Neural progenitor cell (in vitro differentiated cells): Measurements from ENCODE around the gene KRTAP5-1. TPM values are rescaled to one million over a fixed set of nuclear protein-coding genes. Genes with fewer than 3 reads are reported as not detected.
A peak's percentile ranks its signal among the peaks of the same experiment; 100 is the strongest.
"Not testable (repeated sequence)": the region's sequence is repeated elsewhere in the genome, so short reads cannot be mapped to it uniquely, and the experiment has no call there.

Experiments
- DNase-seq: peaks from one replicate; pipeline ENCODE4 v3.0.0-alpha.2; 2016; ENCODE audit warnings: low spot score
- H2AFZ ChIP-seq: fragments of 200-600 bp; sonication (generic); replicated peaks from 2 replicates; pipeline ENCODE4 v1.6.1; 2016; ENCODE audit warnings: antibody characterized with exemption
- H3F3A ChIP-seq: fragments of 200-600 bp; sonication (generic); 2 replicates; pipeline ENCODE4 v1.6.1; 2016; ENCODE audit warnings: antibody characterized with exemption, low read depth
- H3K27ac ChIP-seq: fragments of 200-600 bp; sonication (generic); 2 replicates; pipeline ENCODE4 v1.5.1; 2016; ENCODE audit warnings: mild to moderate bottlenecking
- H3K27me3 ChIP-seq: fragments of 200-600 bp; sonication (generic); 2 replicates; pipeline ENCODE4 v1.6.1; 2016; ENCODE audit warnings: mild to moderate bottlenecking, moderate library complexity
- H3K36me3 ChIP-seq: fragments of 200-600 bp; sonication (generic); 2 replicates; pipeline ENCODE4 v1.5.1; 2016
- H3K4me1 ChIP-seq: fragments of 200-600 bp; sonication (generic); 2 replicates; pipeline ENCODE4 v1.6.1; 2016; ENCODE audit warnings: mixed run types
- H3K4me2 ChIP-seq: fragments of 200-600 bp; sonication (generic); 2 replicates; pipeline ENCODE4 v1.6.1; 2016
- H3K4me3 ChIP-seq: fragments of 200-600 bp; sonication (generic); 2 replicates; pipeline ENCODE4 v1.5.1; 2016
- H3K79me2 ChIP-seq: fragments of 200-600 bp; sonication (generic); 2 replicates; pipeline ENCODE4 v1.6.1; 2016; ENCODE audit warnings: low read depth
- H3K9ac ChIP-seq: fragments of 200-600 bp; sonication (generic); 2 replicates; pipeline ENCODE4 v1.6.1; 2016
- H3K9me3 ChIP-seq: fragments of 200-600 bp; sonication (generic); 2 replicates; pipeline ENCODE4 v1.5.1; 2016; ENCODE audit warnings: low read depth
- H4K20me1 ChIP-seq: fragments of 200-600 bp; sonication (generic); 2 replicates; pipeline ENCODE4 v1.6.1; 2016; ENCODE audit warnings: low read depth
- H3K27ac Mint-ChIP-seq: 3 replicates; pipeline ENCODE4 v1.8.0; 2021; ENCODE audit warnings: mixed read lengths
- H3K27me3 Mint-ChIP-seq: 2 replicates; pipeline ENCODE4 v1.8.0; 2022; ENCODE audit warnings: low read depth, mild to moderate bottlenecking, inconsistent platforms, moderate library complexity, mixed read lengths; ENCODE audit not compliant: insufficient read depth
- H3K36me3 Mint-ChIP-seq: 3 replicates; pipeline ENCODE4 v1.8.0; 2021; ENCODE audit warnings: mixed read lengths
- H3K4me1 Mint-ChIP-seq: 3 replicates; pipeline ENCODE4 v1.8.0; 2021; ENCODE audit warnings: mixed read lengths
- H3K4me3 Mint-ChIP-seq: 3 replicates; pipeline ENCODE4 v1.8.0; 2021; ENCODE audit warnings: mild to moderate bottlenecking, moderate library complexity, mixed read lengths
- H3K9me3 Mint-ChIP-seq: 3 replicates; pipeline ENCODE4 v1.8.0; 2020; ENCODE audit warnings: mixed read lengths
- EZH2 ChIP-seq: fragments of 200-600 bp; sonication (generic); IDR thresholded peaks from 2 replicates; pipeline ENCODE4 v1.6.1; 2017; ENCODE audit warnings: antibody characterized with exemption, mild to moderate bottlenecking, moderate library complexity
- EZH2phosphoT487 ChIP-seq: fragments of 200-600 bp; sonication (generic); IDR thresholded peaks from 2 replicates; pipeline ENCODE4 v1.6.1; 2017; ENCODE audit warnings: antibody characterized with exemption
- total RNA-seq: library from RNA; depleted of rRNA; stranded (reverse); fragments of >200 nt; gene quantifications from 2 replicates; pipeline ENCODE4 v1.2.3, GENCODE V29; 2015; ENCODE audit warnings: low replicate concordance
- TF ChIP-seq, protein P1 (sequence below): fragments of 200-600 bp; sonication (generic); IDR thresholded peaks from 2 replicates; pipeline ENCODE4 v1.5.1; 2017; ENCODE audit warnings: antibody characterized with exemption, mild to moderate bottlenecking

Gene KRTAP5-1
- total RNA-seq, 1 donor from 2014 or later = not detected

DNA sequence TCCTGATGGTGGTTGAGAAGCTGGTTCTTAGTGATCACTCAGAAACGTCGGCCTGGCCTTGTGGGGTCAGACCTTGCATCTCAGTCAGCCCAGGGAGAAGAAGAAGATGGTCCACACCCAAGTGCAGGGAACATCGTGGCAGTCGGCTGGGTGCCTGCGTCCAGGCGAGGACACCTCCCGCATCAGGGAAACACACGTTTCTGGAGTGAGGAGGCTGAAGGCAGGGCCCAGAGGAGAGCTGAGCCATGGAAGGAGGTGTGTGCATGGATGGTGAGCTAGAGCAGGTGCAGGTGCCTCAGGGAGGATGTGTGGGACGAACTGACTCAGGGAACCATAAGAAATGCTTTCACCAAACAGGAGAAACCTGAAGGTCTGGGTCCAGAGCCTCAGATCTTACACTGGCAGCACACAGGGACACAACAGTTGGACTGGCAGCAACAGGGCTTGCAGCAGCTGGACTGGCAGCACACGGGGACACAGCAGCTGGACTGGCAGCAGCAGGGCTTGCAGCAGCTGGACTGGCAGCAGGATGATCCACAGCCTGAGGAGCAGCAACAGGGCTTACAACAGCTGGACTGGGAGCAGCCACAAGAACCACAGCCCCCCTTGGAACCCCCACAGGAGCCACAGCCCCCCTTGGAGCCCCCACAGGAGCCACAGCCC lies 12.4 kb upstream of the KRTAP5-1 start:
- Mint-ChIP-seq H3K4me3 (no peak overlapping the region), H3K27me3 (peaks cover 24% of the 10 kb centered on the region), H3K36me3 (no peaks in the 10 kb centered on the region), H3K9me3 (peaks cover 3% of the 10 kb centered on the region), H3K4me1 (peaks cover 20% of the 10 kb centered on the region), H3K27ac (no peak overlapping the region)
- H3K4me3 ChIP-seq = no peak overlapping the region
- no peaks in the 10 kb centered on the region for H4K20me1 ChIP-seq
- H3K4me1 ChIP-seq = no peaks in the 10 kb centered on the region
- no peaks in the 10 kb centered on the region for H3K9me3 ChIP-seq
- H3K4me2 ChIP-seq = no peak overlapping the region
- no peak overlapping the region for H2AFZ ChIP-seq
- no peaks in the 10 kb centered on the region for H3K79me2 ChIP-seq
- no peaks in the 10 kb centered on the region for H3K36me3 ChIP-seq
- H3K27ac ChIP-seq = no peak overlapping the region
- peaks cover 79% of the 10 kb centered on the region for H3K27me3 ChIP-seq
- no peak for TF ChIP-seq EZH2
- TF ChIP-seq, protein P1, sequence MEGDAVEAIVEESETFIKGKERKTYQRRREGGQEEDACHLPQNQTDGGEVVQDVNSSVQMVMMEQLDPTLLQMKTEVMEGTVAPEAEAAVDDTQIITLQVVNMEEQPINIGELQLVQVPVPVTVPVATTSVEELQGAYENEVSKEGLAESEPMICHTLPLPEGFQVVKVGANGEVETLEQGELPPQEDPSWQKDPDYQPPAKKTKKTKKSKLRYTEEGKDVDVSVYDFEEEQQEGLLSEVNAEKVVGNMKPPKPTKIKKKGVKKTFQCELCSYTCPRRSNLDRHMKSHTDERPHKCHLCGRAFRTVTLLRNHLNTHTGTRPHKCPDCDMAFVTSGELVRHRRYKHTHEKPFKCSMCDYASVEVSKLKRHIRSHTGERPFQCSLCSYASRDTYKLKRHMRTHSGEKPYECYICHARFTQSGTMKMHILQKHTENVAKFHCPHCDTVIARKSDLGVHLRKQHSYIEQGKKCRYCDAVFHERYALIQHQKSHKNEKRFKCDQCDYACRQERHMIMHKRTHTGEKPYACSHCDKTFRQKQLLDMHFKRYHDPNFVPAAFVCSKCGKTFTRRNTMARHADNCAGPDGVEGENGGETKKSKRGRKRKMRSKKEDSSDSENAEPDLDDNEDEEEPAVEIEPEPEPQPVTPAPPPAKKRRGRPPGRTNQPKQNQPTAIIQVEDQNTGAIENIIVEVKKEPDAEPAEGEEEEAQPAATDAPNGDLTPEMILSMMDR = no peak
- TF ChIP-seq EZH2phosphoT487 = no peak
- H3K9ac ChIP-seq = no peak overlapping the region
- no peak for DNase-seq
- peaks cover 9% of the 10 kb centered on the region for H3F3A ChIP-seq

DNA sequence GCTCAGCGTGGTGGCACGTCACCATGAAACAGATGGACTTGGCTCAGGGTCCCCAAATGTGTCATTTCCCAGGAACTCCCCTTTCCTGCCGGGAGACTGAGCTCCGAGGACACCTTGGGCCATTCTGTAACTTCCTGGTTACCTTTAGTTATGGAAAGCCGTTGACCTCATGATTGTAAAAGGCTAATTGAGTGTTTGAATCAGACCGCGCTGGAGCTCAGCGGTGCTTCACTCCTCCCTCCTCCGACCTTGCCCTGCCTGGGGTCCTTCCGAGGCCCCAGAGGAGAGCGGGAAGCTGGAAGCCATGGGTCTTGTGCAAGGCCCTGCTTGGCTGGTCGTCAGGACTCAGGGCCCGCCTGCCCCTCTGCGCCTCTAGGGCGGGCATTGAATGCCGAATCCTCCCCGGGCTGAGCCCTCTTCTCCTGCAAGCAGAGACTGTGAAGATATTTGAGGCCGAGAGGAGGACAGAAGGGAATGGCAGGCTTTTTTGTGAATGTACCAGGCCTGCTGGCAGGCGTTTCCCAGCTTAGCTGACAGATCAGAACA lies 11.6 kb upstream of the KRTAP5-1 start:
- not testable (repeated sequence) for H3K36me3 Mint-ChIP-seq, H3K9me3 Mint-ChIP-seq, H3K4me2 ChIP-seq, H3K79me2 ChIP-seq, H3K27ac ChIP-seq, H3K36me3 ChIP-seq, H3K9me3 ChIP-seq, H3K4me3 ChIP-seq, H3F3A ChIP-seq, DNase-seq, H4K20me1 ChIP-seq, H3K27ac Mint-ChIP-seq, H3K9ac ChIP-seq, H3K4me1 ChIP-seq
- Mint-ChIP-seq H3K27me3 (peaks cover 23% of the 10 kb centered on the region), H3K4me1 (peaks cover 20% of the 10 kb centered on the region), H3K4me3 (peak overlapping the region; percentile 31)
- Histone ChIP-seq H2AFZ (peak overlapping the region; percentile 34), H3K27me3 (peaks cover 83% of the 10 kb centered on the region)

DNA sequence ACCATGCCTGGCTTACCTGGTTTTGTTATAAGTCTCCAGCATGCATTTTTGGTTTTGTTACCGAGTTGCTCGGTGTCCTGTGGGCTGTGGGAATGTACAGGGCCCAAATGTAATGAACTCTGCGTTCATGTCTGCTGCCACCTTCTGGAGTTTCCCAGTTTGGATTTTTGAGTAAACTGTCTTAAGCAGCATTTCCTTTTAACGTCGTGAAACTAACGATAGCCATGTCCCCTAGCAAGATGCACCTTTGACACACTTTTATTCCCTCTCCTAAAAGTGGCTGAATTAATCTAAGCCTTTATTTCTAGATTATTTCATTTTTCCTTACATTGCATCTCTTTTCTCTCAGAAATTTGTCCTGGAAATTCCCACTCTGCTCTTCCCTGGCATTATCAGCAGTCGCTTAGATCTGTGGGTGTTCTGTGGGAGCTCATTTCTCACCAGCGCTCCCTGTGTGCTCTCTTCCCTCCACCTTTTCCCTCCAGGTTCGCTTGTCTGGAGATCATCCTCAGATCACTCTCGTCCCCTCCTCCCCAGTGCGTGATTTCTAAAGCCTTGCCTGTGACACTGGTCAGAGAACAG lies 11.0 kb upstream of the KRTAP5-1 start:
- not testable (repeated sequence) for H3K9me3 ChIP-seq, H3K79me2 ChIP-seq, H3F3A ChIP-seq, H3K4me1 ChIP-seq, H3K27ac ChIP-seq, H3K36me3 ChIP-seq, DNase-seq, H3K9ac ChIP-seq, H3K27ac Mint-ChIP-seq, H3K4me3 ChIP-seq, H3K9me3 Mint-ChIP-seq, H3K4me2 ChIP-seq, H3K36me3 Mint-ChIP-seq, H4K20me1 ChIP-seq
- peaks cover 20% of the 10 kb centered on the region for H3K4me1 Mint-ChIP-seq
- H3K27me3 Mint-ChIP-seq = peaks cover 23% of the 10 kb centered on the region
- Histone ChIP-seq H3K27me3 (peaks cover 86% of the 10 kb centered on the region), H2AFZ (peak overlapping the region; percentile 34)
- H3K4me3 Mint-ChIP-seq = peak overlapping the region; percentile 31

DNA sequence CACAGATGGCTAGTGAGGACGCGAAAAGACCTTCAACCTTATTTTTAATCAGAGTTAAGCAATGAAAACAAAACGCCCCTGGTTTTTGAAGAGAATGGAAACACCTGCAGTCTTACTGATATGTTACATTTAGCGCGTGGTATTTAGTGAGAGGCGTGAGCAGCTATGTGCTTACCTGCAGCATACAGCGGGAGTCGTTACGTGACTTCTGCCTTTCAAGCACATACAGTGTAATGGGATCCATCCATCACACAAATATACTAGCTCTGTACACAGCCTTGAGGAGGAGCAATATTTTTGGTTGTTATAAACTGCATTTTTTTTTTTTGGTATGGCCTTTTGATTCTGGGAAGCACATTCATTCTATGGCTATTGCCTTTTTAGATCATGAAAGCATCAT lies 7.5 kb upstream of the KRTAP5-1 start:
- Histone ChIP-seq H4K20me1 (no peaks in the 10 kb centered on the region), H3K27me3 (peaks cover 88% of the 10 kb centered on the region), H3K36me3 (no peaks in the 10 kb centered on the region), H3K4me1 (no peaks in the 10 kb centered on the region), H3K9ac (no peak overlapping the region), H3F3A (peaks cover 9% of the 10 kb centered on the region), H2AFZ (no peak overlapping the region), H3K4me3 (no peak overlapping the region), H3K9me3 (no peaks in the 10 kb centered on the region), H3K27ac (no peak overlapping the region), H3K4me2 (no peak overlapping the region), H3K79me2 (no peaks in the 10 kb centered on the region)
- Mint-ChIP-seq H3K9me3 (no peaks in the 10 kb centered on the region), H3K27me3 (peaks cover 30% of the 10 kb centered on the region), H3K36me3 (no peaks in the 10 kb centered on the region), H3K27ac (no peak overlapping the region), H3K4me1 (peaks cover 16% of the 10 kb centered on the region), H3K4me3 (no peak overlapping the region)
- DNase-seq = no peak
- TF ChIP-seq EZH2 = no peak
- no peak for TF ChIP-seq EZH2phosphoT487
- TF ChIP-seq, protein P1 = no peak
